GM23338 (cell line): Measurements from ENCODE around the gene SLC2A5. TPM values are rescaled to one million over a fixed set of nuclear protein-coding genes. Genes with fewer than 3 reads are reported as not detected.

Source experiments
- ATAC-seq: fragments of 200-7000 bp; cut with Tn5 transposase; 3 replicates; pipeline ENCODE4 v1.9.1; 2020
- DNase-seq: peaks from one replicate; pipeline ENCODE4 v3.0.0-alpha.2; 2015; ENCODE audit warnings: low spot score
- H2AFZ ChIP-seq: fragments of 200-600 bp; sonication (generic); 2 replicates; pipeline ENCODE4 v1.8.0; 2016; ENCODE audit warnings: antibody characterized with exemption, mild to moderate bottlenecking, moderate library complexity
- H3F3A ChIP-seq: fragments of 200-600 bp; sonication (generic); replicated peaks from 2 replicates; pipeline ENCODE4 v1.8.0; 2017; ENCODE audit warnings: antibody characterized with exemption, mixed run types, low read depth
- H3K27ac ChIP-seq: fragments of 200-600 bp; sonication (generic); 2 replicates; pipeline ENCODE4 v1.6.1; 2016; ENCODE audit warnings: low read depth
- H3K27me3 ChIP-seq: fragments of 200-600 bp; sonication (generic); 2 replicates; pipeline ENCODE4 v1.8.0; 2016; ENCODE audit warnings: mild to moderate bottlenecking, mixed run types, moderate library complexity; ENCODE audit not compliant: insufficient read depth
- H3K36me3 ChIP-seq: fragments of 200-600 bp; sonication (generic); 2 replicates; pipeline ENCODE4 v1.8.0; 2016; ENCODE audit warnings: mild to moderate bottlenecking; ENCODE audit not compliant: insufficient read depth
- H3K4me1 ChIP-seq: fragments of 200-600 bp; sonication (generic); 2 replicates; pipeline ENCODE4 v1.8.0; 2016; ENCODE audit warnings: mild to moderate bottlenecking, moderate library complexity; ENCODE audit not compliant: insufficient read depth
- H3K4me2 ChIP-seq: fragments of 200-600 bp; sonication (generic); 2 replicates; pipeline ENCODE4 v1.7.1; 2017; ENCODE audit warnings: mixed run types
- H3K4me3 ChIP-seq: fragments of 200-600 bp; sonication (generic); 2 replicates; pipeline ENCODE4 v1.6.1; 2016; ENCODE audit warnings: mixed run types
- H3K79me2 ChIP-seq: fragments of 200-600 bp; sonication (generic); replicated peaks from 2 replicates; pipeline ENCODE4 v1.8.0; 2017; ENCODE audit warnings: mild to moderate bottlenecking; ENCODE audit not compliant: insufficient read depth
- H3K9me2 ChIP-seq: fragments of 200-600 bp; sonication (generic); 2 replicates; pipeline ENCODE4 v1.8.0; 2017; ENCODE audit not compliant: insufficient read depth
- H4K20me1 ChIP-seq: fragments of 200-600 bp; sonication (generic); replicated peaks from 2 replicates; pipeline ENCODE4 v1.8.0; 2017; ENCODE audit warnings: mild to moderate bottlenecking; ENCODE audit not compliant: insufficient read depth
- H3K27ac Mint-ChIP-seq: 2 replicates; pipeline ENCODE4 v1.8.0; 2020; ENCODE audit warnings: inconsistent platforms, mild to moderate bottlenecking, moderate library complexity, mixed read lengths
- H3K27me3 Mint-ChIP-seq: 3 replicates; pipeline ENCODE4 v1.8.0; 2022; ENCODE audit warnings: low read depth, mild to moderate bottlenecking, moderate library complexity, mixed read lengths, inconsistent platforms; ENCODE audit not compliant: insufficient read depth, poor library complexity
- H3K36me3 Mint-ChIP-seq: 3 replicates; pipeline ENCODE4 v1.8.0; 2021; ENCODE audit warnings: low read depth, mild to moderate bottlenecking, inconsistent platforms, moderate library complexity, mixed read lengths
- H3K4me1 Mint-ChIP-seq: 3 replicates; pipeline ENCODE4 v1.8.0; 2020; ENCODE audit warnings: mild to moderate bottlenecking, inconsistent platforms, mixed read lengths
- H3K4me3 Mint-ChIP-seq: 3 replicates; pipeline ENCODE4 v1.8.0; 2021; ENCODE audit warnings: moderate library complexity, mild to moderate bottlenecking, inconsistent platforms, mixed read lengths
- H3K9me3 Mint-ChIP-seq: 3 replicates; pipeline ENCODE4 v1.8.0; 2020; ENCODE audit warnings: moderate library complexity, mild to moderate bottlenecking, inconsistent platforms, mixed read lengths
- CREB1 ChIP-seq: fragments of 250-450 bp; sonication (Bioruptor Pico); IDR thresholded peaks from 2 replicates; pipeline ENCODE4 v1.5.0; 2020; ENCODE audit warnings: low read depth, mild to moderate bottlenecking, moderate library complexity
- CTCF ChIP-seq, 2 experiments: fragments of 200-600 bp in 1 of 2; sonication (generic) in 1 of 2; conservative IDR thresholded peaks; 2 replicates each; pipeline versions ENCODE4 v1.5.1 to v1.6.1; 2016 to 2017; ENCODE audit warnings: antibody characterized with exemption in 2 of 2, low read depth in 2 of 2, mild to moderate bottlenecking in 2 of 2, moderate library complexity in 1 of 2
- ETS1 ChIP-seq: IDR thresholded peaks from 2 replicates; pipeline ENCODE4 v1.6.1; 2016; ENCODE audit warnings: antibody characterized with exemption
- EZH2 ChIP-seq: fragments of 200-600 bp; sonication (generic); IDR thresholded peaks from one replicate; pipeline ENCODE4 v1.8.0; 2017; ENCODE audit warnings: antibody characterized with exemption, mild to moderate bottlenecking, low read depth; ENCODE audit not compliant: unreplicated experiment
- EZH2phosphoT487 ChIP-seq: fragments of 200-600 bp; sonication (generic); IDR thresholded peaks from one replicate; pipeline ENCODE4 v1.8.1; 2018; ENCODE audit warnings: antibody characterized with exemption; ENCODE audit not compliant: unreplicated experiment
- JUNB ChIP-seq: IDR thresholded peaks from one replicate; pipeline ENCODE4 v1.6.1; 2016; ENCODE audit warnings: antibody characterized with exemption; ENCODE audit not compliant: unreplicated experiment
- NANOG ChIP-seq: IDR thresholded peaks from 2 replicates; pipeline ENCODE4 v1.6.1; 2016; ENCODE audit warnings: antibody characterized with exemption, borderline replicate concordance
- POLR2AphosphoS5 ChIP-seq: IDR thresholded peaks from 2 replicates; pipeline ENCODE4 v1.6.1; 2016; ENCODE audit warnings: antibody characterized with exemption, low read depth
- REST ChIP-seq: IDR thresholded peaks from one replicate; pipeline ENCODE4 v1.6.1; 2018; ENCODE audit warnings: antibody characterized with exemption; ENCODE audit not compliant: unreplicated experiment
- STAT1 ChIP-seq: IDR thresholded peaks from one replicate; pipeline ENCODE4 v1.6.1; 2016; ENCODE audit warnings: antibody characterized with exemption; ENCODE audit not compliant: unreplicated experiment
- ZNF114 ChIP-seq: fragments of 250-450 bp; sonication (Bioruptor Pico); IDR thresholded peaks from 2 replicates; pipeline ENCODE4 v1.5.0; 2020; ENCODE audit warnings: mild to moderate bottlenecking, moderate library complexity
- ZNF331 ChIP-seq: fragments of 250-450 bp; sonication (Bioruptor Pico); IDR thresholded peaks from 2 replicates; pipeline ENCODE4 v1.5.0; 2020; ENCODE audit warnings: low read depth, mild to moderate bottlenecking, moderate library complexity
- ZNF462 ChIP-seq: fragments of 250-450 bp; sonication (Bioruptor Pico); IDR thresholded peaks from 2 replicates; pipeline ENCODE4 v1.5.0; 2020; ENCODE audit warnings: mild to moderate bottlenecking, moderate library complexity
- polyA plus RNA-seq: library from polyadenylated mRNA; unstranded; fragments of >200 nt; fragmentation: Nextera tagmentation; extraction: Ambion mirVana; gene quantifications from 2 replicates; pipeline ENCODE4 v1.2.1, GENCODE V29; 2016
- total RNA-seq: library from RNA; depleted of rRNA; stranded (reverse); fragments of >200 nt; shearing (Covaris generic); gene quantifications from 2 replicates; pipeline ENCODE4 v1.2.3, GENCODE V29; 2014

SLC2A5 gene
- total and polyA plus RNA-seq, 2 experiments from 2014 or later, result 0.03 TPM; not detected in 1

GRCh38 chr1:9062021-9062471 lies 7.4 kb downstream of the SLC2A5 start:
- no peaks in the 10 kb centered on the region for H3K36me3 Mint-ChIP-seq
- peaks cover 13% of the 10 kb centered on the region for H3K4me1 Mint-ChIP-seq
- no peaks in the 10 kb centered on the region for H3K4me1 ChIP-seq
- H3K9me2 ChIP-seq, result no peaks in the 10 kb centered on the region
- no peaks in the 10 kb centered on the region for H4K20me1 ChIP-seq
- H3F3A ChIP-seq, result no peaks in the 10 kb centered on the region
- no peak overlapping the region for H2AFZ ChIP-seq
- DNase-seq, result no peak
- TF ChIP-seq JUNB, result no peak
- no peak for TF ChIP-seq NANOG
- no peak for TF ChIP-seq REST
- TF ChIP-seq CTCF (conservative IDR thresholded peaks at IDR 0.05; ENCODE audit: low read depth in 2 of 2), result no peak
- TF ChIP-seq ZNF114, result no peak
- TF ChIP-seq EZH2, result no peak
- TF ChIP-seq EZH2phosphoT487, result no peak
- TF ChIP-seq ZNF462 (CRISPR knock-in tag), result no peak
- no peak for TF ChIP-seq ZNF331
- TF ChIP-seq STAT1, result no peak
- no peak for TF ChIP-seq ETS1
- TF ChIP-seq POLR2AphosphoS5, result no peak
- no peak for TF ChIP-seq CREB1 (CRISPR knock-in tag)
- no peak overlapping the region for H3K27ac Mint-ChIP-seq
- H3K27me3 Mint-ChIP-seq, result peaks cover 2% of the 10 kb centered on the region
- H3K36me3 ChIP-seq, result no peaks in the 10 kb centered on the region
- H3K79me2 ChIP-seq, result no peaks in the 10 kb centered on the region
- no peak overlapping the region for H3K27ac ChIP-seq
- no peak overlapping the region for H3K4me3 Mint-ChIP-seq
- H3K27me3 ChIP-seq, result no peaks in the 10 kb centered on the region
- no peaks in the 10 kb centered on the region; the same call in 2 of the 3 replicates for H3K9me3 Mint-ChIP-seq
- H3K4me3 ChIP-seq, result no peak overlapping the region
- ATAC-seq, result no peak
- H3K4me2 ChIP-seq, result no peak overlapping the region
